PFSK-1 (cell line): ENCODE data around the gene FMN1.

Experiments used
- FOXP2 ChIP-seq: optimal IDR thresholded peaks from 2 replicates; pipeline ENCODE3; 2011; ENCODE audit warnings: borderline replicate concordance, control low read depth, inconsistent platforms; ENCODE audit not compliant: insufficient read depth; ENCODE audit errors: extremely low read length, extremely low read depth
- POLR2AphosphoS5 ChIP-seq: IDR thresholded peaks from 2 replicates; pipeline ENCODE4 v1.6.1; 2012; ENCODE audit warnings: low read depth, mild to moderate bottlenecking, control low read depth, low read length, moderate library complexity
- REST ChIP-seq, 2 experiments: IDR thresholded peaks; 2 replicates each; pipeline versions ENCODE4 v1.6.1 to v1.8.0; 2011 to 2012; ENCODE audit warnings: low read depth in 2 of 2, low read length in 2 of 2, control low read depth in 1 of 2, inconsistent platforms in 1 of 2, mild to moderate bottlenecking in 1 of 2, moderate library complexity in 1 of 2; ENCODE audit not compliant: insufficient read depth in 1 of 2
- SIN3A ChIP-seq: IDR thresholded peaks from 2 replicates; pipeline ENCODE4 v1.6.1; 2012; ENCODE audit warnings: mild to moderate bottlenecking, low read length, moderate library complexity, borderline replicate concordance; ENCODE audit not compliant: insufficient read depth
- TAF1 ChIP-seq: IDR thresholded peaks from 2 replicates; pipeline ENCODE4 v1.6.1; 2012; ENCODE audit warnings: low read length, control low read depth, borderline replicate concordance; ENCODE audit not compliant: insufficient read depth

The FMN1 gene

GRCh38 chr15:32778391-32779176 lies 415.9 kb downstream of the FMN1 start:
- no peak for TF ChIP-seq FOXP2
- no peak for TF ChIP-seq REST (IDR thresholded peaks at IDR 0.05; ENCODE audit: insufficient read depth in 1 of 2, low read depth in 2 of 2, low read length in 2 of 2)
- no peak for TF ChIP-seq SIN3A
- TF ChIP-seq POLR2AphosphoS5 = no peak
- no peak for TF ChIP-seq TAF1

- TF ChIP-seq SIN3A (no peak), REST (IDR thresholded peaks at IDR 0.05; ENCODE audit: insufficient read depth in 1 of 2, low read depth in 2 of 2, low read length in 2 of 2) (no peak), POLR2AphosphoS5 (no peak)
Measured at GRCh38 chr15:32775103-32775502, 419.4 kb downstream of the FMN1 start.

GRCh38 chr15:32774022-32774421 lies 420.5 kb downstream of the FMN1 start:
- TF ChIP-seq POLR2AphosphoS5 (no peak), TAF1 (no peak), FOXP2 (no peak), REST (IDR thresholded peaks at IDR 0.05; ENCODE audit: insufficient read depth in 1 of 2, low read depth in 2 of 2, low read length in 2 of 2) (no peak), SIN3A (no peak)

GRCh38 chr15:32767236-32767635 lies 427.3 kb downstream of the FMN1 start:
- TF ChIP-seq REST (IDR thresholded peaks at IDR 0.05; ENCODE audit: insufficient read depth in 1 of 2, low read depth in 2 of 2, low read length in 2 of 2) (no peak), POLR2AphosphoS5 (no peak), SIN3A (no peak), FOXP2 (no peak), TAF1 (no peak)
